HG02798 (cell line): ENCODE results near the gene LCE3C.
"Not testable (repeated sequence)": the region's sequence is repeated elsewhere in the genome, so short reads cannot be mapped to it uniquely, and the experiment has no call there.

Experiments used
- ATAC-seq: cut with Tn5 transposase; IDR thresholded peaks from one replicate; pipeline ENCODE4 v1.9.1; 2021; ENCODE audit warnings: mild to moderate bottlenecking; ENCODE audit not compliant: unreplicated experiment, poor library complexity

Gene LCE3C, protein sequence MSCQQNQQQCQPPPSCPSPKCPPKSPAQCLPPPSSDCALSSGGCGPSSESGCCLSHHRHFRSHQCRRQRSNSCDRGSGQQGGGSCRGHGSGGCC

GRCh38 chr1:152599934-152600333 is at the start of gene LCE3C:
LCE3C (plus strand) TSS chr1:152600234; CDS start chr1:152600732, 498 bp downstream.
- no peak for ATAC-seq

DNA sequence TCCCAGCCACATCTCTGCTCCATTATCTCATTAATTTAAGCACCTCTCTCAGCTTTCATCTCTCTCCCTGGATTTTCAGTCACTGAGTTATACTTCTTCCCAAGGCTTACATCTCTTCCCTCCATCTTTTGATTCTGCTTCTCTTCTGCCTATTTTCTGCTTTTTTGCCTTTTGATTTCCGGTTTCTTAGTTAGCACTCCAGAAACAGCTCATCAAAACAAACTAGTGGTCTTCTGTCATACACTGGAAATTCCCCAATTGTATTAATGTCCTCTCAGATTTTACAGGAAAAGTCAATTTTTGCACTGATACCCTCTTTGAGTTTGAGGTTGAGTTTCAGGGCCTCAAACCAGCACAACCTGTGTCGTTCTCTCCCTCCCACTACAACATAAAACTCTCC is 34.9 kb upstream of the LCE3C start:
- ATAC-seq, result no peak

GRCh38 chr1:152565535-152566215 is 34.4 kb upstream of the LCE3C start:
- ATAC-seq, result no peak

DNA sequence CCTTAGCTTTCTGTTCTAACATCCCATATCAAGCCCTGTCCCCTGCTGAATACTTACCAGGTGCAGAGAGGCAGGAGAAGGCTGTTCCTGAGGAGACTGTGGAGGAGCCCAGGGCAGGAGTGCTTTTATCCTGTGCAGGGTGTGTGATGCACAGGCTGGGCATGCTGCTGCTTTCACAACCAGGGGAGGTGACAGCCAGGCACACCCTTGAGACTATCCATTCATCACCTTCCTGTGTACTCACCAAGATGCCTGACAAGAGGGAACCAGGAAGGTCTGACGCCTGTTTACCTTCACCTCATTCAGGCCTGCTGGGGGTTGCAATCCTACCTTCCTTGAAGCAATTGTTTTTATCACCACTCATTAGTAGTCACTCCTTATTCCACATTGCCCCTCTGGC is 33.4 kb upstream of the LCE3C start, which contains the start of gene LCE3E:
TSS of gene LCE3E (minus strand) at position 100 of the 400 bp plus-strand sequence. CDS start 572 bp downstream, outside the sequence.
- no peak for ATAC-seq

DNA sequence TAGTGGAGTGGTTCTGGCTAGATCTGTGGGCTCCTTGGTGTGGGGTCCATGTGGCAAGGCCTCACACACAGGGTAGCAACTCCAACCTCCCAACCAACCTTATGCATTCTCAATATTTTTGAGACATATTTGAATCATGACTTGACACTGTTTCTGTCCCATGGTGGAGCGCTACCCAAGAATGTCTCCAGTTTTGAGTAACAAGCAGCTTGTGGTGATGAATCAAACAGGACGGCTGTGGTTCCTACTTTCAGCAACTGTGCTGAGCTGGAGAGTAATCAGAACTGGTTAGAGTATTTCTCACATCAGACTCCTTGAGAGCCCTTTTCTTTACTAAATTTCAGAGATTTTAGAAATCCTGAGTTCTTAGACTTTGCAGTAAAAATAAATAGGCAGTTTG is 22.9 kb upstream of the LCE3C start:
- no peak for ATAC-seq

GRCh38 chr1:152579526-152579925 is 20.5 kb upstream of the LCE3C start:
- not testable (repeated sequence) for ATAC-seq

- ATAC-seq, result no peak
Measured at GRCh38 chr1:152580433-152580832, 19.6 kb upstream of the LCE3C start, which contains the start of gene LCE3D. LCE3D (minus strand) TSS chr1:152580516; CDS start chr1:152579936, 580 bp downstream.

GRCh38 chr1:152582647-152583046 is 17.4 kb upstream of the LCE3C start:
- ATAC-seq, result no peak

DNA sequence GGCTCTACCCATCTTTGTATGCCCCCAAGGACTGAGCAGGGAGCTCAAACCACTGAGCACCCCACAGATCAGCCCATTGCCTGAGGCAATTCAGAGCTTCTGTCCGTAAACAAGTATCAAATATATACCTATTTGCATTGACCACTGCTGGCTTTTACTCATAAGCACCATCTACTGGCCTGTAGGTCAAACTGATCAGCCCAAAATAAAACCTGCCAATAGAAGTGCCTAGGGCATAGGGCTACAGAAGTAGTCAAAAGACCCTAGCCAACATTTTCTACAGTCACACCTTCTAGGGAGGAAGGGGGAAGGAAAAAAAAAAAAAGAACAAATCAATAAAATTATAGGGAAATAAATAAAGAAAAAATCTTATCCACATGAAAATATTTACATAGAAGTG is 14.4 kb upstream of the LCE3C start:
- no peak for ATAC-seq

DNA sequence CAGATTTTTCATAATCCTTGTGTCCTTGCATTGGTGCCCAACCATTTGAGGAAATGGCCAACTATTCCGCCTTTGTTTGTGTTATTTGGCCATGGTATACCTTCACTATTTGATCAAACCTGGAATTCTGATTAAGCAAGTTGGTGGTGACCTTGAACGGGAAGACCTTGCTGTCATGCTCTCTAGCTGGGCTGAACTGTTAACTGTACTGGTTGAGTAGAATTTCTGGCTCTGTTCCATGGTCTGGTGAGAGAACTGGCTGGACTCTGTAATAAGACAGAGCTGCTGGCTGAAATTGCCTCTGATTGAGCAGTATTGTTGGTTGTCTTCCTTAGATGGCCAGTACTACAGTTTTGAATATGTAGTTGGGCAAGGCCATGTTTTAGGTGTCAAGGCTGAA is 3.0 kb upstream of the LCE3C start:
- no peak for ATAC-seq

- no peak for ATAC-seq
Measured at GRCh38 chr1:152613511-152613910, 13.5 kb downstream of the LCE3C start, which contains the start of gene LCE3B. LCE3B (plus strand) TSS chr1:152613811; CDS start chr1:152613811, 0 bp downstream.

GRCh38 chr1:152621993-152622392 is 22.0 kb downstream of the LCE3C start:
- ATAC-seq, result no peak

- no peak for ATAC-seq
Measured at GRCh38 chr1:152622803-152623202, 22.8 kb downstream of the LCE3C start, which contains the start of gene LCE3A. LCE3A (minus strand) TSS chr1:152623103; CDS start chr1:152623103, 0 bp downstream.

DNA sequence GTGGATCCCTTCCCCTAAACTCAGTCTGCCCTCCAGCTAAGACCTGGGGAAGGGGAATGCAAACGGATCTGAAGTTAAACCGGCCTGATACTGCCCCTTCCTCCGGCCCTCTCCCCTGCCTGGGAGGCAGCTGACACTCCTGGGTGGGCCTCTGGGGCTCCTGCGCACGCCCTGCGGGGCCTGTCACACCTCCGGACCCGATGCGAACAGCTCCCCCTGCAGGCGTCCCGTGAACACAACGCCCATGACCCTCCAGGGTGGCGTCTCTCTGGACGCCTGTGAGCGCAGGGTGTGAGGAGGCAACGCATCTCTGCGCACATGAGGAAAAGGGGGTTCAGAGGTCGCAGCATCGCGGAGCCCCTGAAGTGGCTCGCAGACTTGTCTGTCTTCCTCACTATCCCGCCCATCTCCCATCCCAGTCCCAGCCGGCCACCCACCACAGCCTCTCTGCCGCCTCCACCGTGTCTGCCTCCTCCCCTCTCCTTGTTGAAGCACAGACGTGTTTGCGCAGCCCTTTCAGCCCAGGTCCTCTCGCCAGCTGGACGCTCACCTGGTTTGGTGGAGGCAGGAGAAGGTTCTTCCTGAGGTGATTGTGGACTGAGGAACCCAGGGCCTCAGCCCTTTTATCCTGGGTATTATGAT is 23.3 kb downstream of the LCE3C start:
- no peak for ATAC-seq

DNA sequence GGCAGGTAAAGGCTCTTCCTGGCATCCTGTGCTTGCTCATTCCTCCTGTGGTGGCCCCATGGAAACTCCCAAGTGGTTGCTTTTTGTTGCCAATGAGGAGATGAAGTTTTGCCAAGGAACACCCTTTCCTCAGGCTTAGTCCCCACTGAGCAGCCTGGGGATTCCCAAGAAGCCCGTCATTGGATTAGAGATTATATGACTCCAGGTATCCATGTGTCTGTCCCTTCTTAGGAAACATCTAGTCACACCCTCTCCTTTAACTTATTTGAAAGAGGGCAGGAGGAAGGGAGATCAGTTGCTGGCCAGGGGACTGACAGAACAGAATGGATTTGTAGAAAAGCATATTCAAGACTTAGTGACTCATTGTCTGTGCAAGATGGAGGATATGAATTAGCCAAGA is 26.7 kb downstream of the LCE3C start:
- no peak for ATAC-seq

- ATAC-seq, result no peak
Measured at GRCh38 chr1:152630596-152630995, 30.6 kb downstream of the LCE3C start.

DNA sequence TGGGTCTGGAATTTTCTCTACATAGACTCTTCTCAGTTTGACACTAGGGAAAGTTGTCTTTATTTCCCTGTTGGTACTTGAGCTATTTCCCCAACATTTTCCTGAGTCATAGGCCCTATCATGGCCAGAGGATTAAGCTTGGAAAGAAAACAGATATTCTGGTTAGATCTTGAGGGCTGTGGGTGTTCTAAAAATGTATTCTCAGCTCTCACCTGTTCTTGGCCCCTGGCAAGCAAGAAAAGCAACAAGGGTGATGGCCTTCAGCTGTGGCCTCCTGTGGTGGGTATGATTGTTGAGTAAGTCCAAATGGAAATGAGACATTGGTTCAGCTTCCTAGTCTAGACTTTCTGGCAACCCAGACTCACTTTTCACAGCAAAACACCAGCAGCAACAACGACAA is 40.3 kb downstream of the LCE3C start:
- no peak for ATAC-seq

DNA sequence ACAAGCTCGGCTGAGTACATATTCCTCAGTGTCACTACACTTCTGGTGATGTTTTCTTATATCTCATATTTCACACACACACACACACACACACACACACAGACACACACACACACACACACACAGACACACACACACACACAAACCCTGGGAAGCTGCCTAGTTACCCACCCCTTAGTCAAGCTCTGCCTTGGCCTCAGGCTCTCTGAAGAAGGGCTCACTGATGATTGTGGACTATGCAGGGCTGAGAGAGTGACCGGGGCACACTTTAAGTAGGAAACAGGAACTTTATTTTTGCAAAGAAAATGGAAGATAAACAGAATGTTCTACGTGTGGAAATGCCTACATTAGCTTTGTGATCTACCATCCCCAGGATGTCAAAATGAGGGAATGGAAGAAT is 43.9 kb downstream of the LCE3C start:
- no peak for ATAC-seq

DNA sequence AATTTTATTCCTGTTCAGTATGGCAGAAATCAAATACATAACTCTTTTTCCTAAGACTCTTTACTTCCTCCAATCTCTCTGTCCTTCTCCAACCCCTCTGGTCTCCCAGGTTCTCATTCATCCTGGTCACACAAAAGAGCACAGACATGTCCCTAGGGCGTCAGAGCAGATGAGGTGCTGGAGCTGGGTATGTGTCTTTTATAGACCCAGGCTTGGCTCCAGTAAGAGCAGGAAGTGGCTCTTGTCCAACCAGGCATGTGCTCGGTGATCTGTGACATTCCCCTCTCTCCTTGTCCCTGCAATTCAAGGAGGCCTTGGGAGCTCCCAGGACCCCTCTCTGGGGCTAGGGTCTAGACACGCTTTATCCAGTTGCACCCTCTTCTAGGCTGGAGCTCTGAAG is 45.1 kb downstream of the LCE3C start:
- ATAC-seq, result no peak

GRCh38 chr1:152646656-152647055 is 46.6 kb downstream of the LCE3C start:
- no peak for ATAC-seq
